Hindlimb muscle (tissue), 1 donor: ENCODE measurements around the gene MTUS2. TPM values are rescaled to one million over a fixed set of nuclear protein-coding genes. Genes with fewer than 3 reads are reported as not detected.
"Not testable (repeated sequence)": the region's sequence is repeated elsewhere in the genome, so short reads cannot be mapped to it uniquely, and the experiment has no call there.

ENCODE experiments used
- DNase-seq: peaks from one replicate; pipeline ENCODE4 v3.0.0-alpha.2; 2013
- polyA plus RNA-seq: library from polyadenylated mRNA; unstranded; fragments of 120-200 nt; gene quantifications from one replicate; pipeline ENCODE4 v1.2.1, GENCODE V29; 2013; ENCODE audit not compliant: insufficient read length

Gene MTUS2
- polyA plus RNA-seq, 1 donor: 24.3 TPM

DNA sequence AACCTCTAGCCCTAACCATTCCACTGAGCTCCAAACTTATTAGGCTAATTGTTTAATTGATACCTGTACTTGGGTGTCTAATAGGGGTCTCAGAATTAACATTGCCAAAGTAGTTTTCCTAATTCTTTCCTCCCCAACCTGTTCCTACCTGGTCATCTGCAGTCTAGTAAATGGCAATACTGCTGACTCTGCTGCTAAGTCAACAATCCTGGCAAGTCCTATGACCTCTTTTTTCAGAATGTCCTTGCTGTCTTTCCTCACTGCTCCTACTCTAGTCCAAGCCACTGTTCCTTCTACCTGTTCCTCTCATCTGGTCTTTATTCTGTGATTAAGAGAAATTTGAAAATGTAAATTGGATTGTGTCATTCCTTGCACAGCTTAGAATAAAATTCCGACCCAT lies 143.9 kb downstream of the MTUS2 start:
- DNase-seq: no peak

DNA sequence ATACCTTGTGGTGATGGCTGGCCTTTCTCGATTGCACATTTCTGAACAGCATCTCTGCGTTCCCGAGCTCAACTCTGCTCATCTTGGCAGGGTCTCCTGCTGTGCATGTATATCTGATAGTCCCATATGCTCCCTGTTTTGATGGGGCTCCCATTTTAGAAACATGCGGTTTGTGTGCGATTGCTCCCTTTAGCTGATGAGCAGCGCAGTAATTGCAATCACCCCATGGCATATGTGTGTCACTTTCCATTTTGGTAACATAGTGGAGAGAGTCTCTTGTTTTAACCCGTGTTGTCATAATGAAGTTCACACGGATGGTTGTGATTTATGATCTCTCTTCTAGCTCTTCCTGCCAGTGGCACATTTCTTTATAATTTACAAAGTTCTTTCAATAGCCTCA lies 144.7 kb downstream of the MTUS2 start:
- no peak for DNase-seq

DNA sequence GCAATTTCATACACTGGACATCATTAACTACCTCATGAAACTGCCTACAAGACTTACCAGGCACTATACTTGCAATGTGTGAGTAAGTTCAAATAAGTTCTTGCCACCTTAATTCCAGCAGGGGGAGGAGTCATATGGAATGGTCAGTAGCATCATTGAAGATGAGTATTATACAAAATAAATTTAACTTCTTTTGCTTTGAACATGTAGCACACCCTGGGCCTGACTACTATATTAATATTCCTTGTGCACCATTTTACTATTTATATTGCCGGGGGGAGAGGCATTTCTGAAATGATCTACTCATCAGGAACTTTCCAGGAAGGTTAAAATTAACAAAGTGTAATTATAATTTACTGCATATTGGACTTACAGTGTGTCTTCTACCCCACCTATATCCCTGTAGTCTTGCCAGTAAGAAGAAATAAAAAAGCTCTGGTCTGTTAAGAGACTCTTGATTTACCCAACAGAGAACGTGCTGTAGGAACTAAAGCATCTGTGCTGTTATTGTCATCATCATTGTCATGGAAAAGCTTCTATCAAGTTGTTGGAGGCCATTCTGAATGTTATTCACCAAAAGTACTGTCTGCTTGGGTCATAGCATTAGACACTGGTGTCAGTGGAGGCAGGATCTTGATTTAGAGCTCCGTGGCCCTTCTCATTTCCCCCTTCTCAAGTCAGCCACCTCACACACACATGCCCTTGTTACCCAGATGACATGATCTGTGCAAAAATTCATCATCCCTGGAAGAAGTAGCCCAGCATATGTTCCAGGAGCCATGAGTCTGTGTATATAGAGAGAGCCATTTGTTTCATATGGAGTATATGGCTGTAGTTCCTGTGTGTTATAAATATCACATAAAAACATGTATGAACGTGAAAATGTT lies 147.1 kb downstream of the MTUS2 start:
- no peak for DNase-seq

DNA sequence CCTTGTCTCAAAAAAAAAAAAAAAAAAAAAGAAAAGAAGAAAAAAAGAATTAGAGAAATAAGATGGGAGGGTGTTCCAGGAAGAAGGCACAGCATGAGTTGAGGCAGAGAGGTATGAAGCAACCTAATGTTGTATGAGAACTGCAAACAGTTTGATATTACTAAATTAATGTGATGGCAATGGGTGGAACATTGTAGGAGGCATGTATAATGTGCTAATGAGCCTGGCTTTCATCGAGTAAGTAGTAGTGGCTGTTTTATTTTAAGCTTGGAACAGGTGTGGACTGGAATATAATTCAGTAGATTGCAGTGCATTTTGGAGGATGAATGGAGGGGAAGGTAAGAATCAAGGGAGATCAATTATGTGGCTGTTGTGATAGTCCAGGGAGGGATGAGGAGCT lies 156.1 kb downstream of the MTUS2 start:
- no peak for DNase-seq

DNA sequence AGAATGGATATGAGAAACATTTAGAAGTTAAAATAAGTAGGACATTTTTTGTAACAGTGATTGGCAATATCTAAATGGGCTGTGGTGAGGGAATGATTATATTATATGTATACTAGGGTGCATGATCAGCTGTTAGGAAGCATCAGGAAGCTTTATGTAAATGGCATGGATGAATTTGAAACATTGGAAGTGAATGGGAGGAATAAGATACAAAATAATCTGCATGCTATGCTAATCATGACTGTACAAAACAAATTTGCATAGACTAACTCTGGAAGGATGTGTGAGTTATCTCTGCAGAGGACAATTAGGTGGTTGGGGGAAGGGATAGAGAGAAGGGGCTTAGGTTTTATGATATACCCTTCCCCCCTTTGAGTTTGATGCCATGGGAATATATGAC lies 156.5 kb downstream of the MTUS2 start:
- no peak for DNase-seq

DNA sequence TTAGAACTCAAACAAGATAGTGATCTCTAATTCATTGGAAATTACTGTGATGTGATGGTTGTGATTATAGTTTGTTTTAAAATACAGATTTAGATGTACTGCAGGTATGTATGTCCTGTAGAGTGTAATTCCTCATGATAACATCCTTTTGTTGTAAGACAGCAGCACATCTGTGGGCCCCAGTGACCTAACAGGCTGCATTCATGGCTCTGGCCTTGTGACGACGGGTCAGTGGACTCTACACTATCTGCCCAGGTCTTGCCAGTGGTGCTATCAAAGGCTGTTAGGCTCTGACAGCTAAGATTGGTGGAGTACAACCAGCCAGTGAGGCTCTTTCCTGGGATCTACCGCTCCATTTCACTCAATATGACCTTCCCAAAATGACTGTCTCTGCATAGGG lies 158.4 kb downstream of the MTUS2 start:
- DNase-seq: no peak

DNA sequence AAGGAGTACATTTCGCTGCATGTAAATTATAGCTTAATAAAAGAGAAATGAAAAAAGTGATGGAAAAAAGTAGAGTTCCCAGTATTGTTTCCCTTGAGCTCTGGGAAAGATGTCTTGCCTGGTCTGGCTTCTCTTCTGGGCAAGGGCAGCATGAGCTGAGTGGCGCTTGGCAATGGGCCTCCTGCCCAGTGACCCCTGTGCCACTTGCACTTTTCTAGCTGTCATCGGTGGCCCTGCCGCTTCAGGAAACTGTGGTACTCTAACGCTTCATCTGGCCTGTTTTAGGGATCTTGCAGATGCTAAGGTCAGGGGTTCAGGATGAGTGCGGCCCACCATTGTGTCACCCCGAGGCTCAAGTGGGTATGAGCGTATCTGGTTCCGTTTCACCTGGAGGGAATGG lies 161.4 kb downstream of the MTUS2 start:
- no peak for DNase-seq

DNA sequence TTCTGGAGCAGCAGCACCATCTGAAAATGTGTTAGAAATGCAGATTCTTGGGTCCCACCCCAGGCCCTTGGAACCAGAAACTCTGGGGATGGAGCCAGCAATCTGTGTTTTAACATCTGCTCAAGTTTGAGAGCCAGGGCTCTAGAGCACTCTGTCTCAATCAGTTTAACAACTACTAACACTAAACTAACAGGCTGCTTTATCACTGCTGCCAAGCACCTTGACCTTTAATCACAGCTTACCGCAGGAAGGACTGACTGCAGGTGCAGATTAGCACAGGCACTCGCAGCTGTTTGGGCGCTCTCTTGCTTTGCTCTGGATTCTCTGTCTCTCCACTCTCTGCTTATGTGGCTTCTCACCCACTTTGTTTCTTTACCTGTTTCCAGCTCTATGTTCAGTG lies 163.5 kb downstream of the MTUS2 start:
- no peak for DNase-seq

DNA sequence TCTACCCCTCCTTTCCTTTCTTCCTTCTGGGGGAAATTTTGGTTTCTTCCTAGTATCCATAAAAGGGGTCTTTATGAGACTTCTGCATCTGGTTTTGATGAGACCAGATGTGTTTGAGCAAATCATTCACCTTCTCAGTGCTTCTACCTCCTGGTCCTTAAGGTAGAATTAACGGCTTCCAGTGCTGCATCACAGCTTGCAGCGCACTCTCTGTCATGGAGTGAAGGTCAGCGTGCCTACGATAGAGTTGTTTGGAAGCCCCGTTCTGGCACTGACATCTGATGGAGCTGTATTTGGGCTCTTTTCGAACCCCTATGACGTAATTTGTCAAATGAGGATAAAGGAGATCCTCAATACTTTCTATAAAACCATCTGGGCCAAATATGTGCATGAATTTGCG lies 164.2 kb downstream of the MTUS2 start:
- no peak for DNase-seq

DNA sequence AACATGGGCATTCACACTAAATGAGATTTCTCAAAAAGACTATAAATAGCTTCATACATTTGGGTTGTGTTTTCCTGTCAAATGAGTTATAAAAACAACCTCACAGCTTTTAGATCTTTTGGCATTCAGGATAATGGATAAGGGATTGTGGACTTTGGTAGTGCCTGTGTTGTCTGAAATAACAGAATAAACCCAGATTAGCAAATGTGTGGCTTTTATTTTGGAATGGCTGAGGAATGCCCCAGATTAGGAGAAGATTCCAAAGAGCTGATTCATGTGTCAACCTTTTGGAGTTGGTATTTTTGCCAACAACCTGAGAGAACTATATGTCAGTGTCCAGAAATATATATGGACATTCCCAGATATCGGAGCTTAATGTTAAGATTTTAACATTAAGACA lies 164.7 kb downstream of the MTUS2 start:
- no peak for DNase-seq

DNA sequence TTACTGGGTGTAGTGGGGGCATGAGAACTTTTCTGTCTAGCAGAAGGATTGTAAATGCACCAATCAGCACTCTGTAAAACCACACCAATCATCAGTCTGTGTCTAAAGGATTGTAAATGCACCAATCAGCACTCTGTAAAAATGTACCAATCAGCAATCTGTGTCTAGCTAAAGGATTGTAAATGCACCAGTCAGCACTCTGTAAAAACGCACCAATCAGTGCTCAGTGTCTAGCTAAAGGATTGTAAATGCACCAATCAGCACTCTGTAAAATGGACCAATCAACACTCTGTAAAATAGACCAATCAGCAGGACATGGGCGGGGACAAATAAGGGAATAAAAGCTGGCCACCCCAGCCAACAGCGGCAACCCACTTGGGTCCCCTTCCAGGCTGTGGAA lies 170.2 kb downstream of the MTUS2 start:
- DNase-seq: not testable (repeated sequence)

DNA sequence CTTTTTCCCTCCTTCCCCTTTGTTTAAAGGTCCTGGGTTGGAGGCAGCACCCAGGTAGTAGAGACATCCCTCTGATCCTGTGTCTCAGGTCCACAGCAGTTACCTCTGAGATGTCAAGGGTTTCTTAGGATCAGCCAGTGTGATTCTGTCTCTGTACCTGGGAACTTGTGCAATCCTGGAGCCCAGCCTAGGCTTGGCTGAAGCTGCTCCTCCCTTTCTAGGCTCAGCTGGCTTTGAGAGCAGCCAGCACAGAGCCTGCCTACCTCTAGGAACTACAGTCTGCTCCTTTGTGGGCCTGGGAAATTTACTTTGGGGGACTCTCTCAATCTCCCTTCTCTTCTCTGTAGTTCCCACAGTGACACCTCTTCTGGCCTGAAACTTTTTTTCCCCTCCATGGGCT lies 171.6 kb downstream of the MTUS2 start:
- DNase-seq: no peak

DNA sequence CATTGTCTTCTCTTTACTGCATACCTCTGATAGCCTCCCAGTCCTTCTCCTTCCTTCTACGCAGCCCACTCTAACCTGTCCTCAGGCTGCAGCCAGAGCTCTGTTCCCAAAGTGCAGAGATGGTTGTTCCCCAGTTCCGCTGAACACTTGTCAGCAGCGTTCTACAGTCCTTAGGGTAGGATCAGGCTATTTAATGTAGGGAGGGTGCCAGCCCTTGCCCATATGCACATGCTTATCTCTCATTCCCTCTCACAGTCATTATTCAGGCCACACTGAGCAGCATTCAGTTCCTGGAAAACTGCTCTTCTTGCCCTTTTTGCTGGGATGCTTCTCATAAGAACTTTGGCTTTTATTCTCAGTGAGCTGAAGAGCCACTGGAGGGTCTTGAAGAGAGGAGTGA lies 180.7 kb downstream of the MTUS2 start:
- DNase-seq: no peak

DNA sequence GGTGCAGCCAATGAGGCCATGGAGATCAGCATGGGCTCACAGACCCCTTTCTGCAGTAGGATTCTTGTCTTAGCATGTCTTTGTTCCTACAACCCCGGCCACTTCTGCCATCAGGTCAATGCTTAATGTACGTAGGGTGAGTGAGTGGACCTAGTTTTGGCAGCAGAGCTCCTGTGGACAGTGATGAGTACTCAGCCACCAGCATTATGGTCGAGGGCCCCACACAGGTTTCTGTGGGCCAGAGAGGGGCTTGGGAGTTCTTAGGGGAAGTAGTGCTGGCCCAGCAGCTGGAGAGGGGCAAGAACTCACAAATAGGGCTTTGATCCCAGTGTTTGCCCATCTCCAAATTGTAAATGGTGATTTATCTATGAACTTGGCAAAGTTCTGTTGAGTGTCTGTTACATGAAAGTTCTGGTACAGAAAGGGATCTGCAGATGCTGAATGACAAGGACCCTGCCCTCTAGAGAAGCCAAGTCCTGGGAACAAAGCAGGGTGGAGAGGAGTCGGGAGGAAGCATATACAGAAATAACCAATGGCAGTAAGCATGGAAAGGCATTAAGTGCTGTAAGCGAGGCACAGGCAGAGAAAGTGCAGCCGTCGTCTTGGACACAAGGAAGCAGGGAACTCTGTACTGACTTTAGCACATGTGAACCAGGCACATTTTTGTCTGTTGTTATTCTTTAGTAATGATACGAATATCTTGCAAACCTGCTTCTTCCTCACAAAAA lies 185.1 kb downstream of the MTUS2 start:
- no peak for DNase-seq

DNA sequence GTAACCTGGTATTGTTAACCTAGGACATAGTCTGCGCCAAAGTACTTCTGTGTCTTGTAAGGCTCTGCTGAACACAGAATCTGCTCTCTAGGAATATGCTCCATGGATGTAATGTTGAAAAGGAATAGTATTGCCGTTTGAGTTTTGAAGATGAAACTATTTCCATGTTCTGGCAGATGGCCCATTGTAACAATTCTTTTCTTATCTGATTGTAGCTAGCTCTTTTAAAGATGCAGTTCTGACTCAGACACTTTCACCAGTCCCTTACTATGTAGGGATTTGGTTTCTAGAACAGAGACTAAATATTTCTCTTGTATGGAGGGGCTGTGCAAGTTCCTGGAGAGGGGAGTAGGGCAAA lies 185.6 kb downstream of the MTUS2 start:
- DNase-seq: no peak

DNA sequence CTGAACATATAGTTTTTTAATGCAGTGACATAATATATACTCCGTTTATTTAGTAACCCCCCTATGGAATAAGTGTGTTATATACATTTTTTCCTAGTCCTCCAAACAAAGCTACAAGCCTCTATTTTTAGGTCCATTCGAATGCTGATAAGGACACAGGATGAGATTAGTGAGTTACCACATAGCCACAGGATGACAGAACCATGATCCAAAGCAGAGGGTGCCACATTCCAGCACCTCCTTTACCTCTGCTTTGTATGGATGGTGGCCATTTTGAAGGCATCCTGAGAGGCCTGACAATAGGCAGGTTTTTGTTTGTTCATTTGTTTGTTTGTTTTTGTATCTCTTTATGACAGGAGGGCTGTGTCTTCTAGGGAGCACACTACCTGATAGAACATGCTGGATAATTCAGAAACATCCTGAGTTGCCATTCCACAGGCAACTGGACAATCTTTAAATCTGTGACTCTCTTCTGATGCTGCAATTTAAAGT lies 186.3 kb downstream of the MTUS2 start:
- DNase-seq: no peak

DNA sequence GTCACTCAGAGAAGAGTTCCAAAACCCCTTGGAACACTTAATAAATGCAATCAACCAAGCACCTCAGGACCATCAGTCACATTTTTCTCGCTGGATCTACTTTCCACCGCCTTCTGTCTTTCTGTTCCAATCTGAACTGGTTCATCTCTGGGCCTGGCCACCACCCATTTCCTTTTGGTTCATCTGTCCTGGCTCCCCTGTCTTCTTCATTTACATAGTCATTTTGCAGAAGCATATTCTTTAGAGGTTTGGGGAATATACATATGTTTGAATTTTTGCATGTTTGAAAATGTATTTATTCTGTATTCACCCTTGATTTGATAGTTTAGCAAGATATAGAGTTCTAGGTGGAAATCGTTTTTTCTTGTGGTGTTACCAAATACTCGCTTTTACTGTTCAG lies 188.2 kb downstream of the MTUS2 start:
- DNase-seq: no peak

DNA sequence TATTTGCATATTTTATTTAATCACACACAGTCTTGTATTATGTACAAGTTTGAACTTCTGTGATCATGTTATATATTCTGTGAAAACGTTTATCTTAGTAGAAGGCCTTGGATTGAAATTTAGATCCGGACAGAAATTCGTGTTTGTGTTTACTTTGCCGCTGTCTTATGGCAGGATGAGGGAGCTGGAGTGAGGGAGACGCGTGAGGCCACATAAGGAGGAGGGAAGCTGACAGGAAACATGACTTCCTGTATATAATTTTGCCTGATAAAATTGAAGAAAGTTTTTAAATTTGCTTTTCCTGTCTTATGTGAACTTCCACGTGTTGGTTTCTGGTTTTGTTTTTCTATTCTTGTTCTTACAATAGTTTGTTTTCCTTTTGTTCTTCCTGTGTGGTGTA lies 200.2 kb downstream of the MTUS2 start:
- no peak for DNase-seq

DNA sequence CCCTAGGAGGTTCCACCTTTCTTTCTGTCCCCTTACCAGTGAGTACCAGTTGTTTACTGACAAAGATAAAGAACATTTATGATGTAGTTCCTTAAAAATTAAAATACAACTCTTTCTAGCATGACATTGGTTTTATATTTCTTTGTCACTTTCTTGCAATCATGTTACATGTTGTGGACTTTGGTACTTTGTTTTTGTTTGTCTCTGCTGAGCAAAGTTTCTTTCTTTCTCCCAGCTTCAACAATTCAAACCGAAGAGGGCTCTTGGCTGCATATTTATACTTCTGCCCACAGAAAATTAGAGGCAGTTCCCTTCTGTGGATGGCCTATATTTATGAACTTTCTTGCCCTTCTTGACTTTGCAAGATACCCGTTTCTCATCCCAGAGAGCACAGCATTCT lies 201.2 kb downstream of the MTUS2 start:
- DNase-seq: no peak

DNA sequence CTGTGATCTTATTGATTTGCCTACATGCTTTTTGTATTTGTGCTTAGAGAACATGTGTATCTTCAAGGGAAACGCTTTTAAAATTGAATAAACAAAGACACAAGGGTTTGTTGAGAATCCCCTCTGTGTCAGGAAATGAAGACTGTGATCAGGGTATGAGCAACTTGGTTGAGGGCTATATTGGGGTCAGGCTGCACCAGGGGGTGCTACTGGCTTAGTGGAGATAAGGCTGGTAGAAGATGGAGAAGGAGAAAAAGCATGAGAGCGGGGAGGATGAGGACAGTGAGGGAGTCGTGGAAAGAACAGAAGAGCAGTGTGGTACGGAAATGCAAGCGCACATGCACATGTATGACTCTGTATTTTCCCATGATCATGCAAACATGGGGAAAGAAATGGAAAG lies 201.6 kb downstream of the MTUS2 start:
- no peak for DNase-seq

DNA sequence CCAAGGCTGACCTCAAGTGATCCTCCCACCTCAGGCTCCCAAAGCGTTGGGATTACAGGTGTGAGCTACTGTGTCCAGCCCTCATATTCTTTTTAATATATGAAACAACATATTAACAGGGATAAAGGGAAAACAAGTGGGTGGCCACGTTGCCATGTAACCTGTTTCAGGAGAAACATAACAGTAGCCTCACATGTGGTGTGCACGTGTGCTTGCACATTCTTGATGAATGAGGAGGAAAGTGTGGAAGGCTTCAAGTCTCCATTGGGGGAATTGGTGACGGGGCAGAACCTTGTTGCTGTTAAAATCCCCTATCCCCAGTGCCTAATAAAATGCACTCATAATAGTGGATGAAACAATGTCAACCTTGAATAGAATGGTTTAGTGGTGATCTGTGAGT lies 202.3 kb downstream of the MTUS2 start:
- no peak for DNase-seq

DNA sequence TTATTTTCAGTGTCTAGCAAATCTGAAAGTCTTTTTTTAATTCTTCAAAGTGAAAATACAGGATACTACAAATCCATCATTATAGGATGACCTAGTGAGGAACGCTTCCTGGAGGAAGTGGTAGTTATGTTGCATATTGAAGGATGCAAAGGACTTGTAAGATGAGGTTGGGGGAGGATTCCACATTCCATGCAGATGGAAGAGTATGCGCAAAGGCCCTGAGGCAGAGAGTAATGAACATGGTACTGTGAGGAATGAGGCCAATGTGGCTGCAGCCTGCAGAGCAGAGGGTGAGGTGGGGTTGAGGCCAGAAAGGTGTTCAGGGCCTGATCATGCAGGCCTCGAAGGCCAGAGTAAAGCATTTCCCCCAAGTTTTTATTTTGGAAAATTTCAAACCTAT lies 202.8 kb downstream of the MTUS2 start:
- DNase-seq: no peak

DNA sequence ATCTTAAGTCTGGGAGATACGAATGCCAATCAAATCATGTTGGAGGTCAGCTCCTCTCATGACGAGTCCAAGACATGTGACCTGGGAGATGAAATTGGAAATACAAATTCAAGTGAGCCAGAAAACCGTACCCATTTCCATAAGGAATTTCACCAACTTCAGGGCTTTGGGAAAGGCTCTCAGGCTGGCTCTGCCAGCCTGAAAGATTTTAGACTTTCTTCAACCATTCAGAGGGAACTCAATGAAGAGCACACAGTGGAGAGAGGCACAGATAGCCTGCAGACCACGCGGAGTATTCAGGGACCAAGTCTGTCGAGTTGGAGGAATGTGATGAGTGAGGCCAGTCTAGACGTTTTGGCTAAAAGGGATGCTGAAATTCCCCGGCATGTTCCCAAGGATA lies 204.6 kb downstream of the MTUS2 start:
- no peak for DNase-seq

DNA sequence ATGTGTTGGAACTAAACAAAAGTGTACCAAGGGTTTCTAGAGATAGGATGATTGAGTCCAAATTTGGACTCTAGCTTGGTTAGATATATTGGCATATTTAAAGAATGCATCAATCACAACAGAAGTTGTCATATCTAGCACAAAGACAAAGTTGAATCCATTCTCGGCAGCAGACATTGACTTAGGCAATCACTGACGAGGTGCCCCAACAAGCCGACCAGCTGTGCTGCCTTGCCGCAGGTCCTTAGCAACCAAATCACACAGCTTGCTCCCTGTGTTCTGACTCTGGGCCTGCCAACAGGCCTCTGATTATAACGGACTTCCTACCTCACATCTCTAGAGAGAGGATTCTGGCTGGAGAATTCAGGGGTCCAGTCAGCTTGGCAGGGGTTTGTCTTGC lies 208.7 kb downstream of the MTUS2 start:
- DNase-seq: no peak
